Measurements from ENCODE around the gene FLNB. TPM values are rescaled to one million over a fixed set of nuclear protein-coding genes. Genes with fewer than 3 reads are reported as not detected.

FLNB gene
- total RNA-seq, 4 donors from 2014 or later: 164 to 258 (median 242) TPM

- no peak for DNase-seq
- Histone ChIP-seq H3K4me1 (peaks cover 49 to 63% of the 10 kb centered on the region in 2 donors), H3K9me3 (no peaks in the 10 kb centered on the region), H3K36me3 (no peaks in the 10 kb centered on the region), H3K4me3 (replicated peaks in 1 of 3) (no peak overlapping the region), H3K27me3 (no peaks in the 10 kb centered on the region), H3K27ac (peak overlapping the region; percentile 76 to 96 (median 79))
- WGBS, 2 donors: 69 to 75% methylated on average over 6 of the region's 6 CpGs
- intact Hi-C loops (cut with DNase I): no loop called here
- TF ChIP-seq CTCF (IDR thresholded peaks at IDR 0.05) (no peak), POLR2A (IDR thresholded peaks at IDR 0.05) (no peak)
Measured at GRCh38 chr3:58034738-58035523, 26.7 kb downstream of the FLNB start.

GRCh38 chr3:58035524-58036255 lies 27.5 kb downstream of the FLNB start:
- 55 to 59% methylated on average over 11 of the region's 11 CpGs for WGBS, 2 donors
- peaks cover 53 to 63% of the 10 kb centered on the region in 2 donors for H3K4me1 ChIP-seq

DNA sequence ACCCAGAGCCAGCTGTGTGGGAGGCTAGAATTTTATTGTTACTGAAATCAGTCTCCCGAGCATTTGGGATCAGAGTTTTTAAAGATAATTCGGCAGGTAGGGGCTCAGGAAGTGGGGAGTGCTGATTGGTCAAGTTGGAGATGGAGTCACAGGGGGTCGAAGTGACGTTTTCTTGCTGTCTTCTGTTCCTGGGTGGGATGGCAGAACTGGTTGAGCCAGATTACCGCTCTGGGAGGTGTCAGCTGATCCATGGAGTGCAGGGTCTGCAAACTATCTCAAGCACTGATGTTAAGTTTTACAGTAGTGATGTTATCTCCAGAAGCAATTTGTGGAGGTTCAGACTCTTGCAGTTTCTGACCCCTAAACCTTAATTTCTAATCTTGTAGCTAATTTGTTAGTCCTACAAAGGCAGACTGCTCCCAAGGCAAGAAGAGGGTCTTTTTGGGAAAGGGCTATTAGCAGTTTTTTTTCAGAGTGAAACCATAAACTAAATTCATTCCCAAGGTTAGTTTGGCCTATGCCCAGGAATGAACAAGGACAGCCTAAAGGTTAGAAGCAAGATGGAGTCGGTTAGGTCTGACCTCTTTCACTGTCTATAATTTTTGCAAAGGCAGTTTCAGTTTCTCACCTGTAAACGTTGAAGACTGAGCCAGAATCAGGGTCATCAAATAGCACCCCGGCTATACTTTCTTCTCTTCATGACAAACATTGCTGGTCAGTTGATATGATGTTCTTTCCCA lies 28.2 kb downstream of the FLNB start:
- Histone ChIP-seq H3K36me3 (no peaks in the 10 kb centered on the region), H3K27me3 (no peaks in the 10 kb centered on the region), H3K4me1 (peaks cover 61 to 70% of the 10 kb centered on the region in 2 donors), H3K9me3 (no peaks in the 10 kb centered on the region), H3K4me3 (replicated peaks in 1 of 3) (no peak overlapping the region), H3K27ac (peak overlapping the region; percentile 76 to 96 (median 79))
- intact Hi-C loops (cut with DNase I): no loop called here
- 56 to 57% methylated on average over 8 of the region's 8 CpGs for WGBS, 2 donors
- TF ChIP-seq CTCF (IDR thresholded peaks at IDR 0.05) (no peak), POLR2A (IDR thresholded peaks at IDR 0.05) (no peak)
- peak; percentile 55 to 57 for DNase-seq

More at GRCh38 chr3:58035524-58036255, 27.5 kb downstream of the FLNB start:
- Histone ChIP-seq H3K27ac (peak overlapping the region; percentile 76 to 96 (median 79)), H3K27me3 (no peaks in the 10 kb centered on the region), H3K9me3 (no peaks in the 10 kb centered on the region), H3K4me3 (replicated peaks in 1 of 3) (no peak overlapping the region), H3K36me3 (no peaks in the 10 kb centered on the region)
- no peak for DNase-seq
- intact Hi-C loops (cut with DNase I): no loop called here
- no peak for TF ChIP-seq POLR2A (IDR thresholded peaks at IDR 0.05)
- no peak for TF ChIP-seq CTCF (IDR thresholded peaks at IDR 0.05)

DNA sequence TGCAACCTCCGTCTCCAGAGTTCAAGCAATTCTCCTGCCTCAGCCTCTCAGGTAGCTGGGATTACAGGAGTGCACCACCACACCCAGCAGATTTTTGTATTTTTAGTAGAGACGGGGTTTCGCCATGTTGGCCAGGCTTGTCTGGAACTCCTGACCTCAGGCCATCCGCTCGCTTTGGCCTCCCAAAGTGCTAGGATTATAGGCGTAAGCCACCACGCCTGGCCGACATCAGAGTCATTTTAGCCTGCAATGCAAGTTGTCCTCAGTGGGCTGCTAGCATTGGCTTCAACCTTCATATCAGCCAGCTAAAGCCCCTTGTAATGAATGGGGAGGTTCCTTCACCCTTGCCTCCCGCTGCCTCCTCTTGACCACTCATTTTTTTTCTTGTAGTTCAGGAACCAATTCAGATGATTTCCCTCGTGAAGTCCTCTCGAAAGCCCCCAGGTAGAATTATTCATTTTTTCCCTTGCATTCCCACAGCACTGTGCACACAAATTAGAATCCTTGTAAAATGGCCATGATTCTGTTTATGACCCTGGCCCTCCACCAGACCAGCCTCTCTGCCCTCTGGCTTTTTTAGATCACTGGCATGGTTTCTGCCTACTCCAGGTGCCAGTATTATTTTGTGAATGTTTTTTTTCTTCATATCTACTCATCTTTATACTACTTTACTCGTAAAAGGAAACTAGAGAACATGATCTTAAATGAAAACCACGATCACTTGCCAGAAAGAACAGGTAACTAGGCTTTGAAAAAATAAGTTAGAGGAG lies 29.1 kb downstream of the FLNB start:
- no peak for DNase-seq
- no peak for TF ChIP-seq POLR2A (IDR thresholded peaks at IDR 0.05)
- no peak for TF ChIP-seq CTCF (IDR thresholded peaks at IDR 0.05)
- H3K27me3 ChIP-seq: no peaks in the 10 kb centered on the region
- intact Hi-C loops (cut with DNase I): no loop called here
- H3K9me3 ChIP-seq: no peaks in the 10 kb centered on the region
- no peak overlapping the region for H3K4me3 ChIP-seq (replicated peaks in 1 of 3)
- H3K4me1 ChIP-seq: peaks cover 61 to 70% of the 10 kb centered on the region in 2 donors
- peak overlapping the region in 2 of 3 donors; percentile 7 to 96 for H3K27ac ChIP-seq
- WGBS, 2 donors: 92% methylated on average over 13 of the region's 13 CpGs
- no peaks in the 10 kb centered on the region for H3K36me3 ChIP-seq

All from thyroid gland (tissue), 4 donors.